Sigmoid colon (tissue), 7 donors: Measurements from ENCODE around the gene SECTM1. TPM values are rescaled to one million over a fixed set of nuclear protein-coding genes. Genes with fewer than 3 reads are reported as not detected.
"Not testable (repeated sequence)": the region's sequence is repeated elsewhere in the genome, so short reads cannot be mapped to it uniquely, and the experiment has no call there.

ENCODE experiments used
- DNase-seq: peaks from one replicate; pipeline ENCODE4 v3.0.0-alpha.2; 2019
- H3K27ac ChIP-seq, 4 donors: fragments of 200-600 bp; sonication (generic); one replicate each; pipeline ENCODE4 v1.5.1; 2016 to 2019; ENCODE audit warnings: mild to moderate bottlenecking in 1 of 4
- H3K27me3 ChIP-seq, 3 donors: fragments of 200-600 bp; sonication (generic); one replicate each; pipeline ENCODE4 v1.5.1; 2019; ENCODE audit warnings: mild to moderate bottlenecking in 1 of 3
- H3K36me3 ChIP-seq, 4 donors: fragments of 200-600 bp; sonication (generic); one replicate each; pipeline ENCODE4 v1.5.1; 2016 to 2019
- H3K4me1 ChIP-seq, 4 donors: fragments of 200-600 bp; sonication (generic); one replicate each; pipeline ENCODE4 v1.5.1; 2017 to 2019
- H3K4me3 ChIP-seq, 4 donors: fragments of 200-600 bp; sonication (generic); one replicate each; pipeline ENCODE4 v1.5.1; 2017 to 2019; ENCODE audit warnings: mild to moderate bottlenecking in 2 of 4, moderate library complexity in 1 of 4
- H3K9me3 ChIP-seq, 4 donors: fragments of 200-600 bp in 3 of 4; sonication (generic) in 3 of 4; one replicate each; pipeline versions ENCODE4 v1.5.1 to v1.6.1; 2013 to 2019
- EP300 ChIP-seq, 4 donors: sonication (generic); formaldehyde crosslinking; IDR thresholded peaks; one replicate each; pipeline ENCODE4 v1.6.1; 2017; ENCODE audit warnings: antibody characterized with exemption in 4 of 4
- POLR2A ChIP-seq, 2 donors: fragments of 450-650 bp; IDR thresholded peaks; one replicate each; pipeline ENCODE4 v1.6.1; 2016; ENCODE audit warnings: antibody characterized with exemption in 2 of 2, mild to moderate bottlenecking in 2 of 2, moderate library complexity in 2 of 2
- POLR2AphosphoS5 ChIP-seq, 4 donors: sonication (generic); formaldehyde crosslinking; IDR thresholded peaks; one replicate each; pipeline ENCODE4 v1.6.1; 2017; ENCODE audit warnings: antibody characterized with exemption in 4 of 4
- WGBS, 2 donors: extraction: QIAGEN DNeasy Blood & Tissue Kit; methylation state at CpG; one replicate each; pipeline ENCODE4 v1.1.7; 2013; 5-methylcytosine and 5-hydroxymethylcytosine counted together
- intact Hi-C: fragments of 100-400 bp; cut with DNase I; formaldehyde crosslinking; loops from one replicate; pipeline ENCODE4 v1.15.1; 2023
- polyA plus RNA-seq, 3 donors: library from polyadenylated mRNA; stranded (reverse); fragments of 200-250 nt; gene quantifications; one replicate each; pipeline ENCODE4 v1.2.3, GENCODE V29; 2013
- total RNA-seq, 4 donors: library from RNA; depleted of rRNA; stranded (reverse); fragments of >200 nt; gene quantifications; one replicate each; pipeline ENCODE4 v1.1.0, GENCODE V29; 2016
- TF ChIP-seq, protein P1 (sequence below), 4 experiments: fragments of 450-650 bp in 3 of 4; fragments of 200-600 bp in 1 of 4; IDR thresholded peaks; one replicate each; pipeline ENCODE4 v1.5.1; 2016 to 2019; ENCODE audit warnings: antibody characterized with exemption in 4 of 4, mild to moderate bottlenecking in 3 of 4, moderate library complexity in 2 of 4
- donor health status: healthy with polysubstance abuse.
- donor health status: Bipolar disorder and iron deficiency.
- donor health status: healthy.

Gene SECTM1
- total and polyA plus RNA-seq, 7 donors = 8.4 to 105 (median 56.9) TPM

- intact Hi-C loops = no loop called here
- WGBS, 2 donors = 57 to 74% methylated on average over 10 of the region's 10 CpGs
- H3K36me3 ChIP-seq = no peaks in the 10 kb centered on the region
Observed at GRCh38 chr17:82378741-82379021, 45.1 kb upstream of the SECTM1 start.

GRCh38 chr17:82377924-82378740 is 44.6 kb upstream of the SECTM1 start:
- TF ChIP-seq POLR2AphosphoS5 (IDR thresholded peaks at IDR 0.05) (no peak), POLR2A (IDR thresholded peaks at IDR 0.05) (no peak), EP300 (IDR thresholded peaks at IDR 0.05) (no peak)
- TF ChIP-seq, protein P1, sequence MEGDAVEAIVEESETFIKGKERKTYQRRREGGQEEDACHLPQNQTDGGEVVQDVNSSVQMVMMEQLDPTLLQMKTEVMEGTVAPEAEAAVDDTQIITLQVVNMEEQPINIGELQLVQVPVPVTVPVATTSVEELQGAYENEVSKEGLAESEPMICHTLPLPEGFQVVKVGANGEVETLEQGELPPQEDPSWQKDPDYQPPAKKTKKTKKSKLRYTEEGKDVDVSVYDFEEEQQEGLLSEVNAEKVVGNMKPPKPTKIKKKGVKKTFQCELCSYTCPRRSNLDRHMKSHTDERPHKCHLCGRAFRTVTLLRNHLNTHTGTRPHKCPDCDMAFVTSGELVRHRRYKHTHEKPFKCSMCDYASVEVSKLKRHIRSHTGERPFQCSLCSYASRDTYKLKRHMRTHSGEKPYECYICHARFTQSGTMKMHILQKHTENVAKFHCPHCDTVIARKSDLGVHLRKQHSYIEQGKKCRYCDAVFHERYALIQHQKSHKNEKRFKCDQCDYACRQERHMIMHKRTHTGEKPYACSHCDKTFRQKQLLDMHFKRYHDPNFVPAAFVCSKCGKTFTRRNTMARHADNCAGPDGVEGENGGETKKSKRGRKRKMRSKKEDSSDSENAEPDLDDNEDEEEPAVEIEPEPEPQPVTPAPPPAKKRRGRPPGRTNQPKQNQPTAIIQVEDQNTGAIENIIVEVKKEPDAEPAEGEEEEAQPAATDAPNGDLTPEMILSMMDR (IDR thresholded peaks at IDR 0.05) = no peak
- no peaks in the 10 kb centered on the region for H3K9me3 ChIP-seq
- no peaks in the 10 kb centered on the region for H3K36me3 ChIP-seq
- H3K4me3 ChIP-seq = no peak overlapping the region
- no peak overlapping the region for H3K27ac ChIP-seq
- H3K27me3 ChIP-seq = peaks cover 16 to 83% (median 57%) of the 10 kb centered on the region in 3 donors
- intact Hi-C loops = no loop called here
- no peaks in the 10 kb centered on the region for H3K4me1 ChIP-seq
- no peak for DNase-seq
- 78 to 80% methylated on average over 31 of the region's 31 CpGs for WGBS, 2 donors

More at GRCh38 chr17:82378741-82379021, 45.1 kb upstream of the SECTM1 start:
- H3K9me3 ChIP-seq = no peaks in the 10 kb centered on the region
- TF ChIP-seq POLR2A (IDR thresholded peaks at IDR 0.05) = no peak
- no peak for TF ChIP-seq EP300 (IDR thresholded peaks at IDR 0.05)
- TF ChIP-seq, protein P1 (IDR thresholded peaks at IDR 0.05) = no peak
- TF ChIP-seq POLR2AphosphoS5 (IDR thresholded peaks at IDR 0.05) = no peak
- H3K4me1 ChIP-seq = no peaks in the 10 kb centered on the region
- H3K27ac ChIP-seq = no peak overlapping the region
- no peak overlapping the region for H3K4me3 ChIP-seq
- H3K27me3 ChIP-seq = peaks cover 18 to 81% (median 61%) of the 10 kb centered on the region in 3 donors
- DNase-seq = no peak

GRCh38 chr17:82377294-82377693 is 43.7 kb upstream of the SECTM1 start:
- H3K36me3 ChIP-seq, H3K4me1 ChIP-seq, intact Hi-C loops, DNase-seq, H3K4me3 ChIP-seq, H3K27ac ChIP-seq, H3K9me3 ChIP-seq: not testable (repeated sequence)
- 47 to 59% methylated on average over 3 of the region's 5 CpGs for WGBS, 2 donors
- H3K27me3 ChIP-seq = peaks cover 18 to 83% (median 54%) of the 10 kb centered on the region in 3 donors

DNA sequence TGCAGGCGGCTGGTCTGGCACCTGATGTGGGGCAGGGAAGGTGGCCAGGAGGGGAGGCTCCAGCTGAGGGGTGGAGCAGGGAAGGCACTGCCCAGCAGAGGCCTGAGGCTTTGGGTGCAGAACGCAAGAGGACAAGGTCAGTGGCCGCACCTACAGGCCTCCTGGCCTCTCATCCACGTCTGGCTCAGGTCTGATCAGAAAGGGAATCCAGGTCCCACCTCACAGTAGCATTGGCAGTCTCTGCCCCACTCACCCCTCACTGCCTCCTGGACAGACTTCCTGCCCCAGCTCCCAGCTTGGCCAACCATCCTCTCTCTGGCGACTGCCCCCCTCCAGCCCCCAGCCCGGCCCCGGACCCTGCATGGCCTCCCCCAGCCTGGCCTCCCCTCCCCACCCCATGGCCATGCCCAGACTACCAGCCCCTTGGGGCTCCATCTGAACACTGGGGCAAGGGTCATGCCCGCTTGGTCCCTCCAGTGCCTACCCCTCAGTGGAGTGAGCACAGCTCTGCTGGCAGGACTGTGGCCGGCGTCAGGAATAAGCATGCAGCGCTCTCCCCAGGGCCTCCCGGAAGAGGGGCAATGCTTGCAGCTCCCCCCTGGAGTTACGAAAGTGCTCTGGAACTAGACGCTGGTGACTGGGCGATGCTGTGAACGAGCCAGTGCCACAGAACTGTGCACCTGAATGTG is 42.6 kb upstream of the SECTM1 start:
- H3K27me3 ChIP-seq = peaks cover 29 to 84% (median 64%) of the 10 kb centered on the region in 3 donors
- 68 to 78% methylated on average over 16 of the region's 16 CpGs for WGBS, 2 donors

More for the DNA sequence above, 42.6 kb upstream of the SECTM1 start:
- Histone ChIP-seq H3K4me1 (peaks cover 0 to 11% (median 9%) of the 10 kb centered on the region in 4 donors), H3K27ac (no peak overlapping the region), H3K9me3 (no peaks in the 10 kb centered on the region), H3K4me3 (no peak overlapping the region), H3K36me3 (no peaks in the 10 kb centered on the region)
- intact Hi-C loops = no loop called here
- TF ChIP-seq POLR2AphosphoS5 (IDR thresholded peaks at IDR 0.05) (no peak), EP300 (IDR thresholded peaks at IDR 0.05) (no peak), POLR2A (IDR thresholded peaks at IDR 0.05) (no peak)
- TF ChIP-seq, protein P1 (IDR thresholded peaks at IDR 0.05) = no peak
- DNase-seq = no peak
